Activated T-helper 2 cell treated with anti-CD3 and anti-CD28 coated beads, Interferon-gamma antibody, Interleukin-2, Interleukin-4, amounts not matched to agents 10 μg/mL and 5 μg/mL and 100 μg/mL, durations not matched to agents 14 hours and 24 hours and 36 hours (primary cell): ENCODE measurements around the gene STK32B. TPM values are rescaled to one million over a fixed set of nuclear protein-coding genes. Genes with fewer than 3 reads are reported as not detected.

Source experiments
- DNase-seq: peaks from one replicate; pipeline ENCODE4 v3.0.0; 2021; ENCODE audit warnings: low spot score
- H3K27ac Mint-ChIP-seq: one replicate; pipeline ENCODE4 v1.8.0; 2021; ENCODE audit warnings: mixed read lengths
- H3K27me3 Mint-ChIP-seq: one replicate; pipeline ENCODE4 v1.8.0; 2021; ENCODE audit warnings: low read depth, mixed read lengths
- H3K36me3 Mint-ChIP-seq: one replicate; pipeline ENCODE4 v1.8.0; 2021; ENCODE audit warnings: low read depth, mixed read lengths
- H3K4me1 Mint-ChIP-seq: one replicate; pipeline ENCODE4 v1.8.0; 2021; ENCODE audit warnings: low read depth, mixed read lengths
- H3K4me3 Mint-ChIP-seq: one replicate; pipeline ENCODE4 v1.8.0; 2021; ENCODE audit warnings: low read depth, mild to moderate bottlenecking, moderate library complexity, mixed read lengths
- H3K9me3 Mint-ChIP-seq: one replicate; pipeline ENCODE4 v1.8.0; 2021; ENCODE audit warnings: mixed read lengths
- intact Hi-C: fragments of 100-400 bp; cut with micrococcal nuclease; formaldehyde crosslinking; loops from one replicate; pipeline ENCODE4 v1.15.1; 2023
- total RNA-seq: library from RNA; stranded (reverse); gene quantifications from 2 replicates; pipeline ENCODE4 v1.2.3, GENCODE V29; 2022

The STK32B gene
- total RNA-seq, 1 donor from 2014 or later = not detected

DNA sequence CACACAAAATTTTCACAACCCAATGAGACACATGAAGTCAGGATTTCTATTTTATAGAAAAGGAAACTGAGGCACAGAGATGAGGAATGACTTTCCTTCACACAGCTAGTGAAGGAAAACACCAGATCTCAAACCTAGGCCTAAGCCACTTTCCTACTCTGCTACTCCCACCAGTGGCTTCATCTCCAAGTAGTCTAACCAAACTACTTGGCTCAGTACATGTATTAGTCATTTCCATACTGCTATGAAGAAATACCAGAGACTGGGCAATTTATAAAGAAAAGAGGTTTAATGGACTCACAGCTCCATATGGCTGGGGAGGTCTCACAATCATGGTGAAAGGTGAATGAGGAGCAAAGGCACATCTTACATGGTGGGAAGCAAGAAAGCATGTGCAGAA, 460.5 kb downstream of the STK32B start:
- no peak for DNase-seq
- Mint-ChIP-seq H3K27me3 (no peaks in the 10 kb centered on the region), H3K9me3 (no peaks in the 10 kb centered on the region), H3K27ac (no peak overlapping the region), H3K4me1 (no peaks in the 10 kb centered on the region), H3K4me3 (no peak overlapping the region), H3K36me3 (no peaks in the 10 kb centered on the region)
- intact Hi-C loops = no loop called here

DNA sequence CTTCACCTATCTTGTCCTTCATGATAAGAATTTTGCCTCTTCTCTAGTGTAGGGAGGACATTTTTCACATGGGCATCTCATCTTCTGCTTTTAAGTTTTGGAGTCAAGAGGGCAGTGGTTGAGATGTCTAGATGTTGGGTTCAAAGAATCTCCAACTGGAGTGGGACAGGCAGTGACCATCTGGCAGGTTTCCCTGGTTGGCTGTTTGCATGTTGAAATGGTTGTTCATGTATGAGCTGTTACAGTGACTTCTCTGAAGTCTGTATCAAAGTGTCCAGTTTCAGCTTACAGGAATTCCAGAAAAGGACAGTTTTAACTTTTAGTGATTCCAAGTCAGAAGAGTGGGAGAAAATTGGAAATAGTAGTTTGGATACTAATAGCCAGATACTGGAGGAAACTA, 464.4 kb downstream of the STK32B start:
- peaks cover 5% of the 10 kb centered on the region for H3K9me3 Mint-ChIP-seq
- H3K4me1 Mint-ChIP-seq = no peaks in the 10 kb centered on the region
- no peaks in the 10 kb centered on the region for H3K36me3 Mint-ChIP-seq
- H3K27ac Mint-ChIP-seq = no peak overlapping the region
- no peaks in the 10 kb centered on the region for H3K27me3 Mint-ChIP-seq
- DNase-seq = no peak
- intact Hi-C loops = no loop called here
- H3K4me3 Mint-ChIP-seq = no peak overlapping the region

DNA sequence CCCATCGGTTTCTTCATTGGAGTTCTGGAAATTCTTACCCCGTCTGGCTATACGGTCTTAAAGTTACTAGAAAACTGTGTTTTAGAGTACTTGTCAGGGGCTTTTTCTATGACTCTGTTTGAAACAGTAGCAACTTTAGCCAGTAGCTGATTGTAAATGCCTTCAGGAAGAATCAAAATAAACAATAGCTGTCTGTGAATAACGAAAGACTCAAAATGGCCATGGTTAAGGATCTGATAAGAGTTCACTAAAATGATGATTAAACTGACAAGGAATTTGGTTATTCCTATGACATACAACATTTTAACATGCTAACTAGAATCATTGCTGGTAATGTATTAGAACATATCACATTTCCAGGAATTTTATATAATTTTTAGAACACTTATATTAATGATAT, 466.1 kb downstream of the STK32B start:
- H3K27me3 Mint-ChIP-seq = no peaks in the 10 kb centered on the region
- no peaks in the 10 kb centered on the region for H3K4me1 Mint-ChIP-seq
- H3K36me3 Mint-ChIP-seq = no peaks in the 10 kb centered on the region
- no peak for DNase-seq
- H3K9me3 Mint-ChIP-seq = peaks cover 8% of the 10 kb centered on the region
- intact Hi-C loops = no loop called here
- H3K4me3 Mint-ChIP-seq = no peak overlapping the region
- H3K27ac Mint-ChIP-seq = no peak overlapping the region

DNA sequence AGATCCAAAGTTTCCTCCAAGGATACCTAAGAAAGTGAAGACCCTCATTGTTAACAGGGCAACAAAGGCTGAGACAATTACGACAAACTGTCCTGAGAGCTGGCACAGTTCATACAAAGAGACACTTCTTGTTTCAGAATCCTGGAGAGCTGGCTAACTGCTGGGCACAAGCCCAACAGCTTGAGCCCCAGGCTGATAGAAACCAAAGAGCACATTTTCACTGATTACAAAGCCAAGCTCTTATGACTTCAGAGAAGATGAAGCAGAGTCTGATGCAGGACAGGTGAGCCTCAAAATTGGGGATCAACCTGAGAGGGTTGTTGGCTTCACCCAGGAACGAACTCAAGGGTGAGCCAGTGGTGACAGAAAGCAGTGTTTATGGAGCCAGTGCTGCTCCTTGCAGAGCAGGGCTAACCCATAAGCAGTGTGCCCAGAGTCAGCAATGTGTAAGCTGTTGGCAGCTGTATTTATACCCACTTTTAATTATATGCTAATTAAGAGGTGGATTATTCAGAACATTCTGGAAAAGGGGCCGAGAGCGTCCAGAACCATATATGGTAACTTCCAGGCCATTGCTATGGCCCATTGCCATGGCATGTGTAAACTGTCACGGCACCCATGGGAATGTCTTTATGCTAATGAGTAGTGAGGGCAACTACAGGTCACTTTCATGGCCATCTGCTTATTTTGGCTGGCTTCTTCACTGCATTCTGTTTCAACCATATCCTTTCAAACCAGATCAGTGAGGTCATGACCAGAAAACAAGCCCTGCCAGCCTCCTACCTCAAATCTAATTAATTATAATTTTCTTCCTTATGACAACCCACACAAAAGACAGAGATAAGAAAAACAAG, 473.4 kb downstream of the STK32B start:
- no peaks in the 10 kb centered on the region for H3K36me3 Mint-ChIP-seq
- no peak overlapping the region for H3K27ac Mint-ChIP-seq
- H3K4me1 Mint-ChIP-seq = no peaks in the 10 kb centered on the region
- intact Hi-C loops = no loop called here
- peaks cover 14% of the 10 kb centered on the region for H3K9me3 Mint-ChIP-seq
- DNase-seq = no peak
- H3K4me3 Mint-ChIP-seq = no peak overlapping the region
- no peaks in the 10 kb centered on the region for H3K27me3 Mint-ChIP-seq

DNA sequence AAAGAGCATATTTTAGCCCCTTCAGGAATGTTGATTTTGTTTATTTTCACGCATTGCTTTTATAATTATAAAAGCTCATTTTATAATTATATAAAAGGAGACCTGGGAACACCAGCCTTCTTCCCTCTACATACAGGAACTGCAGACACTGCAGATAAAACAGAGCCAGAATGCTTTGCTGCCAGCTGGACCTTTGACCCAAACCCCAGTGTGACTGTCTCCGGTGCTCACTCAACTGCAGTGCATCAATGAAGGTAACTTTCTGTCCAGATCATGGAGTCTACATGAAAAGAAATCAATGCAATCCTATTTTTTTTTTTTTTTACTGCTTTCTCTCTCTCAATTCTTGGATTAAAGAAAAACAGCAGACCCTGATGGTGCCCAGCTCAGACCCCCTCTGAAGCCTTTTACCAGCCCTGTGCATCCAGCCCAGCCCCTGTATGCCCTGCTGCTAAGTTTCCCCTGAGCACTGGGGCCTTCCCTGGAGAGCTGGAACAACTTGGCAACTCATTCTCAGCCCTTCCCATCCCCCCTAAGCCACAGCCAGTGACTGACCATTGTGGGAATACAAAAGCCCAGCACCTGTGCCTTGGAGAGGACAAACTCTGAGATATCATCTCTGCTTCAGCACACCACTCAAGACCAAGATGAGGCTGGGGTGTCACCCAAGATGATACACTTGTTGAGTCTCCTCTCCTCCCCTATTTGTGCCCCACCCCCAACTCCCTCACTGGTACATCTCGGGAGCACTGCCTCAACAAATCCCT, 475.0 kb downstream of the STK32B start:
- Mint-ChIP-seq H3K4me1 (no peaks in the 10 kb centered on the region), H3K36me3 (no peaks in the 10 kb centered on the region), H3K27me3 (no peaks in the 10 kb centered on the region), H3K9me3 (peaks cover 11% of the 10 kb centered on the region), H3K4me3 (no peak overlapping the region), H3K27ac (no peak overlapping the region)
- intact Hi-C loops = no loop called here
- no peak for DNase-seq

DNA sequence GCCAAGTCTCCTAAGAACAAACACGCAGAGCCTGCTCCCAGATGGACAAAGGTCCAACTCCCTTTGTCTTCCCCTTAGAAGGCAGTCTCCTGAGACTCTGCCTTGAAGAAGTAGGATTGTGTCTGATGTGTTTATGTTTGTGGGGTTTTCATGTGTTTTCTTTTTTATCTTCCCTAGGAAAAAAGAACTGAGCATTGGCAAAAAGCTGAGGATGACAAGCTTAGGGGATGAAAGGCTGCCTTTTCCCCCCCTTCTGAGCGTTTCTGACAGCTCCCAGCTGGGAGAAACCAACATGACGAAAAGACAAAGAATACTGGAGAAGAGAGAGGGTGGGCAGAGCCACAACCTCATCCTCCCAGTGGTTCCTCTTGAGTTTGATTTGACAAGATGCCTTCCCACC, 475.9 kb downstream of the STK32B start:
- Mint-ChIP-seq H3K27ac (no peak overlapping the region), H3K27me3 (no peaks in the 10 kb centered on the region), H3K36me3 (no peaks in the 10 kb centered on the region), H3K4me1 (no peaks in the 10 kb centered on the region), H3K4me3 (no peak overlapping the region), H3K9me3 (peaks cover 17% of the 10 kb centered on the region)
- intact Hi-C loops = no loop called here
- DNase-seq = no peak

DNA sequence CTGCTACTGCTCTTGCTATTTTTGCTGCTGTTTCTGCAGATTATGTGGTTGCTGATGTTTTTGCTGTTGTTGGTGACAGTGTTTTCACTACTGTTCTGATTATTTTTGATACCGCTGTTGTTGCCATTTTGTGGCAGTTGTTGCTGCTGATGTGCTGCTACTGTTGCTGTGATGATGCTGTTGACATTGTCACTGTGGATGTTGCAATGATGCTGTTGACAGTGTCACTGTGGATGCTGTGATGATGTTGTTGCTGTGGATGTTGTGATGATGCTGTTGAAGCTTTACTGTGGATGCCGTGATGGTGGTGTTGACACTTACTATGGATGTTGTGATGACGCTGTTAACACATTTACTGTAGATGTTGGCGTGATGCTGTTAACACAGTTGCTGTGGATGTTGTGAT, 476.8 kb downstream of the STK32B start:
- no peak for DNase-seq
- Mint-ChIP-seq H3K27ac (no peak overlapping the region), H3K4me1 (no peaks in the 10 kb centered on the region), H3K9me3 (peaks cover 17% of the 10 kb centered on the region), H3K36me3 (no peaks in the 10 kb centered on the region), H3K4me3 (no peak overlapping the region), H3K27me3 (no peaks in the 10 kb centered on the region)
- intact Hi-C loops = no loop called here

DNA sequence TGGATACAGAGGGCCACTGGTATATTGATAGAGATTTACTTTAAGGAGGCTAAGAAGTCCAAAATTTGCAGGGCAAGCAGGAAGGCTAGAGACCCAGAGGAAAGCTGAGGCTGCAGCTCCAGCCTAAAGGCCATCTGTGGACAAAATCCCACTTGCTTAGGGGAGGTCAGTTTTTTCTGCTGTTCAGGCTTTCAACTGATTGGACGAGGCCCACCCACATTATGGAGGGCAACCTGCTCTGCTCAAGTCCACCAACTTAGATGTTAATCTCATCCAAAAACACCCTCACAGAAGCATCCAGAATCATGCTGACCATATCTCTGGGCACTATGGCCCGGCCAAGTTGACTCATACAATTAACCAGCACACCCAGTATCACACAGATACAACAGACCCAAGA, 480.8 kb downstream of the STK32B start:
- Mint-ChIP-seq H3K4me1 (no peaks in the 10 kb centered on the region), H3K4me3 (no peak overlapping the region), H3K9me3 (peaks cover 32% of the 10 kb centered on the region), H3K36me3 (no peaks in the 10 kb centered on the region), H3K27ac (no peak overlapping the region), H3K27me3 (no peaks in the 10 kb centered on the region)
- DNase-seq = no peak
- intact Hi-C loops = no loop called here

DNA sequence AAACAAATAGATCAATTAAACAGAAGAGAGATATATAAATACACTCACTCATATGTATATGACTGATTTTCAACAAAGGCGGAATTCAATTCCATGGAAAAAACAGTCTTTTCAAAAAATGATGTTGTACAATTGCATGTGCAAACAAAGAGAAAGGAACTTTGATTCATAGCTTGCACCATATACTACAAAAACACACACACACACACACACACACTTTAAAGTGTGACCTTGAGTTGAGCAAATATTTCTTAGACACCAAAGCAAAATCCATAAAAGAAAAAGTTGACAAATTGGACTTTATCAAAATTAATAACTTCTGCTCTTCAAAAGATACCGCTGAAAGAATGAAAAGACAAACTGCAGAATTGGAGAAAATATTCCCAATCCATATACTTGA, 488.3 kb downstream of the STK32B start:
- intact Hi-C loops = no loop called here
- no peak overlapping the region for H3K4me3 Mint-ChIP-seq
- no peaks in the 10 kb centered on the region for H3K36me3 Mint-ChIP-seq
- H3K27ac Mint-ChIP-seq = no peak overlapping the region
- peaks cover 14% of the 10 kb centered on the region for H3K9me3 Mint-ChIP-seq
- DNase-seq = no peak
- no peaks in the 10 kb centered on the region for H3K4me1 Mint-ChIP-seq
- H3K27me3 Mint-ChIP-seq = no peaks in the 10 kb centered on the region

DNA sequence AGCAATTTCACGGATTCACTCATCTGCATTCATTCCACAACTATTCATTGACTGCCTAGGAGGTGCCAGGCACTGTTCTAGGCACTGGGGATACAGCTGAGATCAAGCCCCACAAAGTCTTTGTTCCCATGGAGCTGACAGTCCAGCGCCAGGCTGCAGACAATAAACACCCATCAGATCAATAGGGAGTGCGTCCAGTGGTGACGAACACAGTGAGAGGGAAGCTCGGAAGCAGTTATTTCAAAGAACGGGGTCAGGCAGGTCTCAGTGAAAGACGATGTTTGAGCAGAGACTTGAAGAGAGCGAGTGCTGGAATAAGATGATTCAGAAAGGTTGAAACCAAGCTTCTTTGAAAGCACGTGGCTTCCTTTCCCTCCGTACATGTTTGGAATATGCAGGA, 489.9 kb downstream of the STK32B start:
- Mint-ChIP-seq H3K9me3 (peaks cover 10% of the 10 kb centered on the region), H3K36me3 (no peaks in the 10 kb centered on the region), H3K4me1 (no peaks in the 10 kb centered on the region), H3K27me3 (no peaks in the 10 kb centered on the region), H3K4me3 (no peak overlapping the region), H3K27ac (no peak overlapping the region)
- DNase-seq = no peak
- intact Hi-C loops = no loop called here

DNA sequence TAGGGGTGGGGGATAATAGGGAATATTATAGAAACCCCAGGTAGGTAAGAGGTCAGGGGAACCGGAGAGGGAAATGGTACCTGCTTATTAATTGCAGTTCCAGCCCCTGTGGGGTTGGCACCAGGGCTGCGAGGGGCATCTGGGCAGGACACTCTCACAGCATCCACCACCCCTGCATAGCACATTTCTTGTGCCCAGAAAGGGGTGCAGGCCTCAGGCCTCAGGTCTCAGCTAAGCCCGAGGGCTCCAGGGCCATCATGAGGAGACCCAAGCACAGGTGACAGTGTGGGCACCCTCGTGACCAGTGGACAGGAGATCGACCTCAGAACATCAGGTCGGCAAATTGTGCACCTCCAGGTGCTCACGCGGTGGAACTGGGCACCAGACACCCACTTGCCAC, 492.4 kb downstream of the STK32B start:
- no peak for DNase-seq
- Mint-ChIP-seq H3K27me3 (no peaks in the 10 kb centered on the region), H3K9me3 (peaks cover 10% of the 10 kb centered on the region), H3K4me3 (no peak overlapping the region), H3K36me3 (no peaks in the 10 kb centered on the region), H3K27ac (no peak overlapping the region), H3K4me1 (no peaks in the 10 kb centered on the region)
- intact Hi-C loops = no loop called here

DNA sequence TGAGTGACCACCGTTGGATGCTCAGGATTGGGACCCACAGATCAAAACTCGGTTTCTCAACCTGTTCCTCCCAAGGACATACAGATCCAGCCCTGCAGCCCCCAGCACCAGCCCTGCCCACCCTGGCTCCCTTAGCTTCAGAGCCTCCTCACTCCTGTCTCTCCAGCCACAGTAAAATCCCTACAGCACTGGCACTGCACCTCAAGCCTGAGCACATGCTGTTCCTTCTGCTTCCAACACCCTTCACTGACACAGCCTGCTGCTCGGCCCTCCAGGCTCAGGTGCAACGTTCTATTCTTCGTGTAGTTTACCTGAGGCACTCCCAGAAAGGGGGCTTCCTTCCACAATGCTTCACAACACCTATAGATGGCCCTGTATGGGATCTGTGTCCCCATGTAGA, 493.5 kb downstream of the STK32B start:
- Mint-ChIP-seq H3K4me1 (no peaks in the 10 kb centered on the region), H3K4me3 (no peak overlapping the region), H3K36me3 (no peaks in the 10 kb centered on the region), H3K9me3 (peaks cover 11% of the 10 kb centered on the region), H3K27ac (no peak overlapping the region), H3K27me3 (no peaks in the 10 kb centered on the region)
- no peak for DNase-seq
- intact Hi-C loops = no loop called here

DNA sequence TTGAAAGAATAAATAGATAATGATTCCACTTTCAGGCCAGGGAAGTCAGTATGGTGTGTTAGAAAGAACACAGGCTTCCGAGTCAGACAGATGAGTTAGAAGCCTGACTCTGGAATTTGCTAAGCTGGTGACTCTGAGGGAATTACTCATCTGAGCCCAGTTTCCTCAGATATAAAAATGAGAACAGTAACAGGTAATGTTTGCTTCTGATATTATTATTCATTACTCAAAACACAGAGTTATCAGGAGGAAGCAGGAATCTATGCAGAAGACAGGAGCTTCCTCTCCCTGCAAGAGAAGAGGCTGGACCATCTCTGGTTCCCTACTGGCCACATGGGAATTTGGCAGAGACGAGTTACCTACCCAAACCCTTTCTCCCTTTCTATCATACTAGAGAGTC, 494.0 kb downstream of the STK32B start:
- DNase-seq = no peak
- H3K4me3 Mint-ChIP-seq = no peak overlapping the region
- peaks cover 16% of the 10 kb centered on the region for H3K9me3 Mint-ChIP-seq
- no peaks in the 10 kb centered on the region for H3K36me3 Mint-ChIP-seq
- no peak overlapping the region for H3K27ac Mint-ChIP-seq
- no peaks in the 10 kb centered on the region for H3K27me3 Mint-ChIP-seq
- intact Hi-C loops = no loop called here
- no peaks in the 10 kb centered on the region for H3K4me1 Mint-ChIP-seq
